ENCODE results near the gene SNRPA1.
A peak's percentile ranks its signal among the peaks of the same experiment; 100 is the strongest.
"Not testable (repeated sequence)": the region's sequence is repeated elsewhere in the genome, so short reads cannot be mapped to it uniquely, and the experiment has no call there.

SNRPA1 gene

GRCh38 chr15:101307048-101307896, 12.2 kb upstream of the SNRPA1 start:
- no peaks in the 10 kb centered on the region for H3K9me3 ChIP-seq (ENCODE audit: control insufficient read depth, low read length)
- no peaks in the 10 kb centered on the region for H3K36me3 ChIP-seq (ENCODE audit: control insufficient read depth, insufficient read depth, low read length, severe bottlenecking)
- peaks cover 30% of the 10 kb centered on the region for H3K27me3 ChIP-seq (replicated peaks; ENCODE audit: control insufficient read depth, insufficient read depth, low read length)
- no peaks in the 10 kb centered on the region for H3K4me1 ChIP-seq (ENCODE audit: control insufficient read depth, insufficient read depth, low read length)
- no peak overlapping the region for H3K9ac ChIP-seq (ENCODE audit: low read length)
- no peak for DNase-seq (ENCODE audit: low read depth)
- no peak overlapping the region for H3K4me3 ChIP-seq (ENCODE audit: low read length)

- Histone ChIP-seq H3K4me3 (ENCODE audit: low read length) (no peak overlapping the region), H3K9me3 (ENCODE audit: control insufficient read depth, low read length) (no peaks in the 10 kb centered on the region), H3K9ac (ENCODE audit: low read length) (no peak overlapping the region), H3K36me3 (ENCODE audit: control insufficient read depth, insufficient read depth, low read length, severe bottlenecking) (no peaks in the 10 kb centered on the region), H3K27me3 (replicated peaks; ENCODE audit: control insufficient read depth, insufficient read depth, low read length) (peaks cover 30% of the 10 kb centered on the region), H3K4me1 (ENCODE audit: control insufficient read depth, insufficient read depth, low read length) (no peaks in the 10 kb centered on the region)
- no peak for DNase-seq (ENCODE audit: low read depth)
These were observed 11.4 kb upstream of the SNRPA1 start for GRCh38 chr15:101306341-101307047.

GRCh38 chr15:101305820-101306255, 10.8 kb upstream of the SNRPA1 start:
- no peak overlapping the region for H3K4me3 ChIP-seq (ENCODE audit: low read length)
- no peaks in the 10 kb centered on the region for H3K4me1 ChIP-seq (ENCODE audit: control insufficient read depth, insufficient read depth, low read length)
- no peaks in the 10 kb centered on the region for H3K9me3 ChIP-seq (ENCODE audit: control insufficient read depth, low read length)
- H3K36me3 ChIP-seq (ENCODE audit: control insufficient read depth, insufficient read depth, low read length, severe bottlenecking) = no peaks in the 10 kb centered on the region
- H3K9ac ChIP-seq (ENCODE audit: low read length) = no peak overlapping the region
- peaks cover 30% of the 10 kb centered on the region for H3K27me3 ChIP-seq (replicated peaks; ENCODE audit: control insufficient read depth, insufficient read depth, low read length)
- DNase-seq (ENCODE audit: low read depth) = no peak

- Histone ChIP-seq H3K27me3 (replicated peaks; ENCODE audit: control insufficient read depth, insufficient read depth, low read length) (peaks cover 17% of the 10 kb centered on the region), H3K36me3 (ENCODE audit: control insufficient read depth, insufficient read depth, low read length, severe bottlenecking) (no peaks in the 10 kb centered on the region), H3K9ac (ENCODE audit: low read length) (no peak overlapping the region), H3K4me1 (ENCODE audit: control insufficient read depth, insufficient read depth, low read length) (peaks cover 4% of the 10 kb centered on the region), H3K4me3 (ENCODE audit: low read length) (no peak overlapping the region), H3K9me3 (ENCODE audit: control insufficient read depth, low read length) (no peaks in the 10 kb centered on the region)
- no peak for DNase-seq (ENCODE audit: low read depth)
These were observed 8.4 kb upstream of the SNRPA1 start for GRCh38 chr15:101303408-101303807.

GRCh38 chr15:101296418-101297405, 1.7 kb upstream of the SNRPA1 start:
- H3K9ac ChIP-seq (ENCODE audit: low read length) = peak overlapping the region; percentile 97
- H3K4me1 ChIP-seq (ENCODE audit: control insufficient read depth, insufficient read depth, low read length) = peaks cover 27% of the 10 kb centered on the region
- H3K36me3 ChIP-seq (ENCODE audit: control insufficient read depth, insufficient read depth, low read length, severe bottlenecking) = no peaks in the 10 kb centered on the region
- DNase-seq (ENCODE audit: low read depth) = peak; percentile 50
- no peaks in the 10 kb centered on the region for H3K27me3 ChIP-seq (replicated peaks; ENCODE audit: control insufficient read depth, insufficient read depth, low read length)
- H3K9me3 ChIP-seq (ENCODE audit: control insufficient read depth, low read length) = no peaks in the 10 kb centered on the region
- H3K4me3 ChIP-seq (ENCODE audit: low read length) = peak overlapping the region; percentile 96

- no peaks in the 10 kb centered on the region for H3K36me3 ChIP-seq (ENCODE audit: control insufficient read depth, insufficient read depth, low read length, severe bottlenecking)
- peak overlapping the region; percentile 97 for H3K9ac ChIP-seq (ENCODE audit: low read length)
- H3K9me3 ChIP-seq (ENCODE audit: control insufficient read depth, low read length) = no peaks in the 10 kb centered on the region
- peak; percentile 59 for DNase-seq (ENCODE audit: low read depth)
- H3K4me3 ChIP-seq (ENCODE audit: low read length) = peak overlapping the region; percentile 96
- no peaks in the 10 kb centered on the region for H3K27me3 ChIP-seq (replicated peaks; ENCODE audit: control insufficient read depth, insufficient read depth, low read length)
- H3K4me1 ChIP-seq (ENCODE audit: control insufficient read depth, insufficient read depth, low read length) = peaks cover 26% of the 10 kb centered on the region
These were observed 636 bp upstream of the SNRPA1 start for GRCh38 chr15:101295607-101296161.

GRCh38 chr15:101293122-101293521, 1.9 kb downstream of the SNRPA1 start:
- Histone ChIP-seq H3K4me1 (ENCODE audit: control insufficient read depth, insufficient read depth, low read length) (peaks cover 23% of the 10 kb centered on the region), H3K4me3 (ENCODE audit: low read length) (peak overlapping the region; percentile 96), H3K27me3 (replicated peaks; ENCODE audit: control insufficient read depth, insufficient read depth, low read length) (no peaks in the 10 kb centered on the region), H3K9ac (ENCODE audit: low read length) (peak overlapping the region; percentile 97), H3K36me3 (ENCODE audit: control insufficient read depth, insufficient read depth, low read length, severe bottlenecking) (peaks cover 20% of the 10 kb centered on the region), H3K9me3 (ENCODE audit: control insufficient read depth, low read length) (no peaks in the 10 kb centered on the region)
- no peak for DNase-seq (ENCODE audit: low read depth)

- Histone ChIP-seq H3K9ac (ENCODE audit: low read length) (no peak overlapping the region), H3K4me1 (ENCODE audit: control insufficient read depth, insufficient read depth, low read length) (peaks cover 12% of the 10 kb centered on the region), H3K27me3 (replicated peaks; ENCODE audit: control insufficient read depth, insufficient read depth, low read length) (no peaks in the 10 kb centered on the region), H3K9me3 (ENCODE audit: control insufficient read depth, low read length) (no peaks in the 10 kb centered on the region), H3K4me3 (ENCODE audit: low read length) (no peak overlapping the region), H3K36me3 (ENCODE audit: control insufficient read depth, insufficient read depth, low read length, severe bottlenecking) (peaks cover 58% of the 10 kb centered on the region)
- peak; percentile 78 for DNase-seq (ENCODE audit: low read depth)
These were observed 6.0 kb downstream of the SNRPA1 start for GRCh38 chr15:101288905-101289513.

GRCh38 chr15:101287342-101287741, 7.7 kb downstream of the SNRPA1 start:
- H3K4me1 ChIP-seq (ENCODE audit: control insufficient read depth, insufficient read depth, low read length); H3K27me3 ChIP-seq (replicated peaks; ENCODE audit: control insufficient read depth, insufficient read depth, low read length); DNase-seq (ENCODE audit: low read depth); H3K9ac ChIP-seq (ENCODE audit: low read length); H3K9me3 ChIP-seq (ENCODE audit: control insufficient read depth, low read length); H3K4me3 ChIP-seq (ENCODE audit: low read length): not testable (repeated sequence)
- H3K36me3 ChIP-seq (ENCODE audit: control insufficient read depth, insufficient read depth, low read length, severe bottlenecking) = peaks cover 74% of the 10 kb centered on the region

- Histone ChIP-seq H3K27me3 (replicated peaks; ENCODE audit: control insufficient read depth, insufficient read depth, low read length) (no peaks in the 10 kb centered on the region), H3K36me3 (ENCODE audit: control insufficient read depth, insufficient read depth, low read length, severe bottlenecking) (peaks cover 82% of the 10 kb centered on the region)
- DNase-seq (ENCODE audit: low read depth) = no peak
These were observed 8.5 kb downstream of the SNRPA1 start for GRCh38 chr15:101286471-101287114.

More at GRCh38 chr15:101286471-101287114, 8.5 kb downstream of the SNRPA1 start:
- Histone ChIP-seq H3K9ac (ENCODE audit: low read length) (no peak overlapping the region), H3K4me1 (ENCODE audit: control insufficient read depth, insufficient read depth, low read length) (no peaks in the 10 kb centered on the region), H3K9me3 (ENCODE audit: control insufficient read depth, low read length) (no peaks in the 10 kb centered on the region), H3K4me3 (ENCODE audit: low read length) (no peak overlapping the region)

Data from adipocyte (in vitro differentiated cells).